HCT116 (cell line): ENCODE results near the gene MBP. TPM values are rescaled to one million over a fixed set of nuclear protein-coding genes. Genes with fewer than 3 reads are reported as not detected.

ENCODE experiments used
- ATAC-seq: fragments of 200-7000 bp; cut with Tn5 transposase; 2 replicates; pipeline ENCODE4 v1.9.1; 2020; ENCODE audit warnings: mild to moderate bottlenecking, moderate library complexity
- BruUV-seq: library from RNA; stranded (reverse); fragments of 400-500 nt; replicated peaks from 2 replicates; lab custom pipeline; 2021; lab: Mats Ljungman, UMichigan
- CTCF ChIA-PET: fragments of 300-600 bp; sonication (Branson Sonifier 250); formaldehyde crosslinking; loops from one replicate; lab custom pipeline; 2021; ENCODE audit warnings: antibody characterized with exemption; lab: Charles Lee
- POLR2A ChIA-PET: fragments of 300-600, 350-600 bp; sonication (Branson Sonifier 250); formaldehyde crosslinking; loops from one replicate; lab custom pipeline; 2021; ENCODE audit warnings: antibody characterized with exemption; lab: Charles Lee
- RAD21 ChIA-PET, 2 experiments: fragments of 300-600 bp; sonication (Branson Sonifier 250); formaldehyde crosslinking; loops; one replicate each; lab custom pipeline; 2023; ENCODE audit warnings: low total read pairs in 2 of 2; ENCODE audit not compliant: uncharacterized antibody in 2 of 2, unreplicated experiment in 2 of 2, low non-redundant PET in 1 of 2; lab: Charles Lee
- DNase-seq: peaks from one replicate; pipeline ENCODE4 v3.0.0-alpha.2; 2010; ENCODE audit warnings: low read depth, low spot score
- H2AFZ ChIP-seq: fragments of 200-600 bp; shearing (Covaris generic), sonication (generic); 2 replicates; pipeline ENCODE4 v1.6.1; 2017; ENCODE audit warnings: low read depth, mixed run types, mixed read lengths, antibody characterized with exemption, low read length; ENCODE audit not compliant: poor library complexity, severe bottlenecking
- H3K27ac ChIP-seq: 2 replicates; pipeline ENCODE4 v1.5.1; 2012; ENCODE audit warnings: low read depth, low read length
- H3K27me3 ChIP-seq: fragments of 200-600 bp; sonication (generic); 2 replicates; pipeline ENCODE4 v1.6.1; 2016; ENCODE audit warnings: mixed run types, low read length, mixed read lengths; ENCODE audit not compliant: insufficient read depth
- H3K36me3 ChIP-seq, 2 experiments: fragments of 200-500 bp in 1 of 2; fragments of 200-600 bp in 1 of 2; sonication (Bioruptor generic) in 1 of 2; sonication (generic) in 1 of 2; 2 replicates each; pipeline versions ENCODE4 v1.5.1 to v1.6.1; 2014 to 2016; ENCODE audit warnings: low read length in 2 of 2, inconsistent platforms in 1 of 2, mixed read lengths in 1 of 2, mixed run types in 1 of 2; ENCODE audit not compliant: insufficient read depth in 2 of 2, control insufficient read depth in 1 of 2
- H3K4me1 ChIP-seq, 2 experiments: fragments of 200-600 bp in 1 of 2; sonication (generic) in 1 of 2; 2 replicates each; pipeline versions ENCODE4 v1.5.1 to v1.6.1; 2012 to 2017; ENCODE audit warnings: low read length in 2 of 2, inconsistent platforms in 1 of 2, mild to moderate bottlenecking in 1 of 2, mixed read lengths in 1 of 2, mixed run types in 1 of 2, moderate library complexity in 1 of 2; ENCODE audit not compliant: insufficient read depth in 2 of 2, control insufficient read depth in 1 of 2
- H3K4me2 ChIP-seq: fragments of 200-600 bp; sonication (generic); 2 replicates; pipeline ENCODE4 v1.6.1; 2017; ENCODE audit warnings: mixed run types, low read length, mixed read lengths
- H3K4me3 ChIP-seq, 2 experiments: fragments of 200-600 bp in 1 of 2; sonication (generic) in 1 of 2; replicated peaks in 1 of 2; 2 replicates each; pipeline ENCODE4 v1.5.1; 2011 to 2016; ENCODE audit warnings: low read length in 2 of 2, control low read depth in 1 of 2, low read depth in 1 of 2, mild to moderate bottlenecking in 1 of 2, mixed read lengths in 1 of 2, mixed run types in 1 of 2
- H3K79me2 ChIP-seq: fragments of 200-600 bp; sonication (generic); 2 replicates; pipeline ENCODE4 v1.6.1; 2017; ENCODE audit warnings: mild to moderate bottlenecking, mixed run types, low read length, moderate library complexity, mixed read lengths; ENCODE audit not compliant: insufficient read depth
- H3K9ac ChIP-seq: fragments of 200-600 bp; sonication (generic); 2 replicates; pipeline ENCODE4 v1.6.1; 2016; ENCODE audit warnings: low read length, mixed read lengths
- H3K9me2 ChIP-seq: fragments of 200-600 bp; sonication (generic), shearing (Covaris generic); 2 replicates; pipeline ENCODE4 v1.6.1; 2017; ENCODE audit warnings: mixed run types, mild to moderate bottlenecking, moderate library complexity; ENCODE audit not compliant: insufficient read depth
- H3K9me3 ChIP-seq, 2 experiments: fragments of 200-500 bp in 1 of 2; fragments of 200-600 bp in 1 of 2; sonication (Bioruptor generic) in 1 of 2; sonication (generic) in 1 of 2; 2 replicates each; pipeline ENCODE4 v1.6.1; 2014 to 2017; ENCODE audit warnings: low read length in 2 of 2, mixed read lengths in 2 of 2, inconsistent platforms in 1 of 2, low read depth in 1 of 2, mild to moderate bottlenecking in 1 of 2, mixed run types in 1 of 2, moderate library complexity in 1 of 2; ENCODE audit not compliant: control insufficient read depth in 1 of 2, insufficient read depth in 1 of 2
- H4K20me1 ChIP-seq: fragments of 200-600 bp; sonication (generic), shearing (Covaris generic); 2 replicates; pipeline ENCODE4 v1.6.1; 2017; ENCODE audit warnings: mixed run types, mild to moderate bottlenecking, moderate library complexity; ENCODE audit not compliant: insufficient read depth
- CBX3 ChIP-seq: IDR thresholded peaks from 2 replicates; pipeline ENCODE4 v1.6.1; 2012; ENCODE audit warnings: low read depth
- CEBPB ChIP-seq: IDR thresholded peaks from 2 replicates; pipeline ENCODE4 v1.6.1; 2012; ENCODE audit warnings: low read depth
- EGR1 ChIP-seq: IDR thresholded peaks from 2 replicates; pipeline ENCODE4 v1.6.1; 2012; ENCODE audit warnings: low read depth
- ELF1 ChIP-seq: IDR thresholded peaks from 2 replicates; pipeline ENCODE4 v1.6.1; 2012; ENCODE audit warnings: low read depth, borderline replicate concordance
- EZH2 ChIP-seq: fragments of 200-600 bp; sonication (generic); IDR thresholded peaks from 2 replicates; pipeline ENCODE4 v1.6.1; 2017; ENCODE audit warnings: antibody characterized with exemption, mixed run types
- JUND ChIP-seq: IDR thresholded peaks from 2 replicates; pipeline ENCODE4 v1.6.1; 2012
- POLR2A ChIP-seq: IDR thresholded peaks from 2 replicates; pipeline ENCODE4 v1.7.0; 2011; ENCODE audit warnings: borderline replicate concordance; ENCODE audit not compliant: insufficient read depth, insufficient read length; ENCODE audit errors: extremely low read depth
- POLR2AphosphoS5 ChIP-seq: IDR thresholded peaks from 2 replicates; pipeline ENCODE4 v1.6.1; 2011; ENCODE audit warnings: mild to moderate bottlenecking, low read depth, low read length, moderate library complexity
- RAD21 ChIP-seq: IDR thresholded peaks from 2 replicates; pipeline ENCODE4 v1.6.1; 2012; ENCODE audit warnings: low read depth, mild to moderate bottlenecking
- SP1 ChIP-seq: IDR thresholded peaks from 2 replicates; pipeline ENCODE4 v1.6.1; 2012; ENCODE audit warnings: low read depth
- SRF ChIP-seq: IDR thresholded peaks from 2 replicates; pipeline ENCODE4 v1.6.1; 2012; ENCODE audit warnings: low read depth
- TCF7L2 ChIP-seq: IDR thresholded peaks from 2 replicates; pipeline ENCODE4 v1.7.0; 2011; ENCODE audit warnings: borderline replicate concordance, inconsistent platforms; ENCODE audit not compliant: insufficient read depth, insufficient read length; ENCODE audit errors: extremely low read depth
- ZFX ChIP-seq: fragments of 450-650 bp; IDR thresholded peaks from 2 replicates; pipeline ENCODE4 v1.6.1; 2017
- ZNF274 ChIP-seq: fragments of 200-500 bp; sonication (Bioruptor generic); IDR thresholded peaks from 2 replicates; pipeline ENCODE4 v1.6.1; 2014; ENCODE audit warnings: mild to moderate bottlenecking, low read depth, low read length, inconsistent platforms
- intact Hi-C: fragments of 100-400 bp; cut with micrococcal nuclease; formaldehyde crosslinking; loops from 2 replicates; pipeline ENCODE4 v1.10.0; 2022
- total RNA-seq: library from RNA; stranded (reverse); gene quantifications from one replicate; pipeline ENCODE4 v1.2.1, GENCODE V29; 2021; ENCODE audit not compliant: unreplicated experiment
- TF ChIP-seq, protein P1 (sequence below): IDR thresholded peaks from 2 replicates; pipeline ENCODE4 v1.6.1; 2012; ENCODE audit warnings: low read depth
- TF ChIP-seq, protein P2 (sequence below): IDR thresholded peaks from 2 replicates; pipeline ENCODE4 v1.6.1; 2012
- TF ChIP-seq, protein P3 (sequence below): IDR thresholded peaks from 2 replicates; pipeline ENCODE4 v1.6.1; 2012

Gene MBP
- total RNA-seq, 1 experiment from 2014 or later: 34.9 TPM

DNA sequence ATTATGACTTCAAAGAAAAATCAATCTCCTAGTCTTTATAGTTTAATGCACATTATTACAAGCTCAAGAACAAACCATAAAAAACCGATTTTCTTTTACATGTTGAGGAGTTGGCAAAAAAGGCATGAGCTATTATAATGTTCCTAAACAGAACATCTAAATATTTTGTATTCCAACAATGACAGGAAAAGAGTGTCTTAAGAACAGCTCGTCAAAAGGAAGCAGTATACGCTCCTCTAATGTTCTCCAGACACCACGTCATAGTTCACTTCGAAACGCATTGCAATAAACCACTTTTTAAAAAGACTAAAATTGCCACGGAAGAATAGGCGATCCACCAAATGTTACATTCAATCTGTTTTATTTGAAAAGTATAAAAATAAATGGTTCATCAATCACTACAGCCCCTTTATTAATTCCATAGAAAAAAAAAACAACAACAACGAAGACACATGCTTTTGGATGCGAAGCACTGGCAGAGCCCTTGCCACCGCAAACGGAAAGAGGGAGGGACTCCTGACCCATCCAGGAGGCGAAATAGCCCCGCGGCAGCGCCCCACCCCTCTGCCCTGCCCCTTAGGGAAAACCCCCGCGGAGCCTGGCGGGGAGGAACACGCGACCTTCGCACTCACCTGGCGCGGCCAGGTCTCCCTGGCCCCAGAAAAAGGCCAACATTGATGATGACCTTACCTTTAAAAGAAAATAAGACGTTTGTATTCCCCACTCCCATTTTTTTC lies 45.8 kb downstream of the MBP start:
- no peaks in the 10 kb centered on the region for H3K36me3 ChIP-seq
- ATAC-seq: no peak
- no peak overlapping the region for H3K4me3 ChIP-seq
- no peak for DNase-seq
- no peak overlapping the region for H2AFZ ChIP-seq
- no peaks in the 10 kb centered on the region for H3K9me3 ChIP-seq
- peaks cover 44 to 69% of the 10 kb centered on the region in 2 experiments for H3K4me1 ChIP-seq
- CTCF ChIA-PET: no interaction called here
- no peaks in the 10 kb centered on the region for H3K27me3 ChIP-seq
- H3K79me2 ChIP-seq: peaks cover 29% of the 10 kb centered on the region; the same call in 1 of the 2 replicates
- peak overlapping the region; percentile 43 for H3K4me2 ChIP-seq
- TF ChIP-seq ZFX (no peak), SP1 (no peak), RAD21 (no peak)
- no TSS peak for BruUV-seq
- intact Hi-C loops: no loop called here
- RAD21 ChIA-PET: interaction anchor here in 1 of 2 experiments (0.6 kb wide), 1 partner anchor 73 kb away, joined by 3 read pairs; no protein-coding TSS in a partner anchor
- peak overlapping the region; percentile 27; the same call in 1 of the 2 replicates for H3K27ac ChIP-seq
- no peaks in the 10 kb centered on the region for H3K9me2 ChIP-seq
- POLR2A ChIA-PET: no interaction called here
- no peaks in the 10 kb centered on the region for H4K20me1 ChIP-seq
- H3K9ac ChIP-seq: peak overlapping the region; percentile 2; the same call in 1 of the 2 replicates

DNA sequence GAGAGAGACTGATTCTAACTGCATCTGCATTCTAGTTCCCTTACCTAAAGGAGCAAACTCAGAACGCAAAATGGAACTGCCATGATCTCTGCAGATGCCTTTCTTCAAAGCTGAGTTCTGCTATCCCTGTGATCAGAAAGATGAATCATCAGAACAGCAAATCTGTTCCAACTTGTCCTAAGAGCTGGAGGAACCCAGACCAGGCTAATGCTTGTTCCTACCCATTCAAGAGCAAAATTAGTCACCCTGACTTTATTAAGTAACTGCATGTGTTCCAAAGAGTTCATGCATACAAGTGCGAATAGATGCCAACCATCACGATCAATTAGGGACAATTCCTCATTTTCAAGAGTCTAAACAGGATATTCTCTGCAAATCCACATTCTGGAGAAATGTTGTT lies 46.5 kb downstream of the MBP start:
- BruUV-seq: no TSS peak
- ChIA-PET CTCF (no interaction called here), RAD21 (interaction anchor here in 1 of 2 experiments (0.6 kb wide), 1 partner anchor 73 kb away, joined by 3 read pairs; no protein-coding TSS in a partner anchor), POLR2A (no interaction called here)
- intact Hi-C loops: no loop called here
- H3K79me2 ChIP-seq: peaks cover 29% of the 10 kb centered on the region
- H3K36me3 ChIP-seq: no peaks in the 10 kb centered on the region
- H2AFZ ChIP-seq: no peak overlapping the region
- H3K27me3 ChIP-seq: no peaks in the 10 kb centered on the region
- peak overlapping the region; percentile 27; the same call in 1 of the 2 replicates for H3K27ac ChIP-seq
- ATAC-seq (peak; percentile 31; the same call in 1 of the 2 replicates), DNase-seq (no peak)
- no peaks in the 10 kb centered on the region for H4K20me1 ChIP-seq
- peaks cover 48 to 74% of the 10 kb centered on the region in 2 experiments for H3K4me1 ChIP-seq
- no peaks in the 10 kb centered on the region for H3K9me3 ChIP-seq
- H3K9ac ChIP-seq: no peak overlapping the region
- H3K4me3 ChIP-seq: no peak overlapping the region
- H3K4me2 ChIP-seq: peak overlapping the region; percentile 43
- no peaks in the 10 kb centered on the region for H3K9me2 ChIP-seq
- TF ChIP-seq, protein P1, sequence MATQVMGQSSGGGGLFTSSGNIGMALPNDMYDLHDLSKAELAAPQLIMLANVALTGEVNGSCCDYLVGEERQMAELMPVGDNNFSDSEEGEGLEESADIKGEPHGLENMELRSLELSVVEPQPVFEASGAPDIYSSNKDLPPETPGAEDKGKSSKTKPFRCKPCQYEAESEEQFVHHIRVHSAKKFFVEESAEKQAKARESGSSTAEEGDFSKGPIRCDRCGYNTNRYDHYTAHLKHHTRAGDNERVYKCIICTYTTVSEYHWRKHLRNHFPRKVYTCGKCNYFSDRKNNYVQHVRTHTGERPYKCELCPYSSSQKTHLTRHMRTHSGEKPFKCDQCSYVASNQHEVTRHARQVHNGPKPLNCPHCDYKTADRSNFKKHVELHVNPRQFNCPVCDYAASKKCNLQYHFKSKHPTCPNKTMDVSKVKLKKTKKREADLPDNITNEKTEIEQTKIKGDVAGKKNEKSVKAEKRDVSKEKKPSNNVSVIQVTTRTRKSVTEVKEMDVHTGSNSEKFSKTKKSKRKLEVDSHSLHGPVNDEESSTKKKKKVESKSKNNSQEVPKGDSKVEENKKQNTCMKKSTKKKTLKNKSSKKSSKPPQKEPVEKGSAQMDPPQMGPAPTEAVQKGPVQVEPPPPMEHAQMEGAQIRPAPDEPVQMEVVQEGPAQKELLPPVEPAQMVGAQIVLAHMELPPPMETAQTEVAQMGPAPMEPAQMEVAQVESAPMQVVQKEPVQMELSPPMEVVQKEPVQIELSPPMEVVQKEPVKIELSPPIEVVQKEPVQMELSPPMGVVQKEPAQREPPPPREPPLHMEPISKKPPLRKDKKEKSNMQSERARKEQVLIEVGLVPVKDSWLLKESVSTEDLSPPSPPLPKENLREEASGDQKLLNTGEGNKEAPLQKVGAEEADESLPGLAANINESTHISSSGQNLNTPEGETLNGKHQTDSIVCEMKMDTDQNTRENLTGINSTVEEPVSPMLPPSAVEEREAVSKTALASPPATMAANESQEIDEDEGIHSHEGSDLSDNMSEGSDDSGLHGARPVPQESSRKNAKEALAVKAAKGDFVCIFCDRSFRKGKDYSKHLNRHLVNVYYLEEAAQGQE: no peak
- no peak for TF ChIP-seq POLR2A
- TF ChIP-seq, protein P2, sequence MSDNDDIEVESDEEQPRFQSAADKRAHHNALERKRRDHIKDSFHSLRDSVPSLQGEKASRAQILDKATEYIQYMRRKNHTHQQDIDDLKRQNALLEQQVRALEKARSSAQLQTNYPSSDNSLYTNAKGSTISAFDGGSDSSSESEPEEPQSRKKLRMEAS: 0 out of 2 replicates have a peak, but pooled peaks have one; percentile 14
- TF ChIP-seq CBX3: peak; percentile 47; the same call in 1 of the 2 replicates
- no peak for TF ChIP-seq TCF7L2
- TF ChIP-seq POLR2AphosphoS5: no peak
- TF ChIP-seq ZFX: no peak
- TF ChIP-seq EGR1: no peak
- no peak for TF ChIP-seq CEBPB
- peak; percentile 44; the same call in 1 of the 2 replicates for TF ChIP-seq SP1
- TF ChIP-seq, protein P3, sequence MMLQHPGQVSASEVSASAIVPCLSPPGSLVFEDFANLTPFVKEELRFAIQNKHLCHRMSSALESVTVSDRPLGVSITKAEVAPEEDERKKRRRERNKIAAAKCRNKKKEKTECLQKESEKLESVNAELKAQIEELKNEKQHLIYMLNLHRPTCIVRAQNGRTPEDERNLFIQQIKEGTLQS: no peak
- no peak for TF ChIP-seq RAD21
- TF ChIP-seq EZH2: no peak
- no peak for TF ChIP-seq ELF1
- no peak for TF ChIP-seq SRF
- TF ChIP-seq JUND: peak; percentile 47
- TF ChIP-seq ZNF274: no peak
